HT-29 (cell line): Measurements from ENCODE around the gene DEPDC4. TPM values are rescaled to one million over a fixed set of nuclear protein-coding genes. Genes with fewer than 3 reads are reported as not detected.
"Not testable (repeated sequence)": the region's sequence is repeated elsewhere in the genome, so short reads cannot be mapped to it uniquely, and the experiment has no call there.

Source experiments
- DNase-seq: peaks from one replicate; pipeline ENCODE4 v3.0.0-alpha.2; 2015; ENCODE audit warnings: low spot score
- total RNA-seq: library from RNA; depleted of rRNA; stranded (reverse); fragments of >200 nt; shearing (Covaris generic); gene quantifications from 2 replicates; pipeline ENCODE4 v1.2.3, GENCODE V29; 2014

Gene DEPDC4
- total RNA-seq, 1 experiment from 2014 or later = 0.23 TPM

GRCh38 chr12:100265107-100265506 is 1.8 kb downstream of the DEPDC4 start:
- not testable (repeated sequence) for DNase-seq

GRCh38 chr12:100263131-100263530 is 3.7 kb downstream of the DEPDC4 start:
- no peak for DNase-seq

DNA sequence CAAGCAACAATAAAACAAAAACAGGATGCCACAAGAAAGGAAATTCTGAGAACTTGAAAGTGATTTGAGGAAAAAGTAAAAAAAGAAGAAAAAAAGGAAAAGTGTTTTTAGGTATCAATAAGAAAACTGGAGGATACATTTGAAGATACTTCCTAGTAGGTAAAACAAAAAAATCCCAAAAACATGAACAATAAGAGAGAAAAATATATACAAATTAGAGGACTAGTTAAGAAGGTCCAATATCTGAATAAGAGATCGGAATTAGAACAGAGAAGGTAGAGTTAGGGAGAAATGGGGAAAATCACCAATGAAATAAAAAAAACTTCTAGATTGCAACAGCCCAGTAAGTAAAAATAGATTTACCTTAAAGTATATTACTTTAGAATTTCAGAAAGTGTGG is 8.8 kb downstream of the DEPDC4 start:
- no peak for DNase-seq

DNA sequence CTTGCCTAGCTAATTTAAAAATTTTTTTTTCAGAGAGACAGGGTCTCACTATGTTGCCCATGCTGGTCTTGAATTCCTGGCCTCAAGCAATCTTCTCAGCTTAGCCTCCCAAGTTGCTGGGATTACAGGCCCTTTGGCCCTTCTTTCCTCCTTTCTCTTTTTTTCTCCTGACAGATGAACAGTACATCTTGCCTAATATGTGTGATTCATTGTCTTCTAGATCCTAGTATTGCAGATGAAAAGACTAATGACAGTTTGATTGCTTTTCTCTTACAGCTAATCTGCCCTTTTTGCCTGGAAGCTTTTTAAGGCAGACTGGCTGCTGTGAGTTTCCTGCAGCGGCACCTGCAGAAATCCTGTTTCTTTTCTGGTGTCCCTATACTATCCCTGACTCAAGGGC is 12.0 kb downstream of the DEPDC4 start:
- no peak for DNase-seq

DNA sequence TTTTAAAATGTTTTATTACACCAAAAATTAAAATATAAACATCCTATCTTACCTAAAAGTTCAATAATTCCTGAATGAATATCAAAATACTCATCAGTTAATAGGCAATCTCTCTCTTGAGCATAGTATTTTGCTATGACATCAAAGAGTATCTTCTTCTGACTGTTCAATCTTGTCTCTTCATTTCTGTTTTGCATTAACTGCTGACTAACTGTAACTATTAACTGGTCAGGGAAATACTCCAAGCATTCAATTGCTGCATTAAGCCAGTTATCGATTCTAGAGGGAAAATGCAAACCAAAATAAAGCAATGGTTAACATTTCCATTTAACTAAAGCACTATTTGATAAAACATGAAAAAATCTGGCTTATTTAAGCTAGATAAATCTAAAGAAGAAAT is 13.4 kb downstream of the DEPDC4 start:
- no peak for DNase-seq

- peak; percentile 70 for DNase-seq
Observed at GRCh38 chr12:100251917-100252316, 15.0 kb downstream of the DEPDC4 start.

DNA sequence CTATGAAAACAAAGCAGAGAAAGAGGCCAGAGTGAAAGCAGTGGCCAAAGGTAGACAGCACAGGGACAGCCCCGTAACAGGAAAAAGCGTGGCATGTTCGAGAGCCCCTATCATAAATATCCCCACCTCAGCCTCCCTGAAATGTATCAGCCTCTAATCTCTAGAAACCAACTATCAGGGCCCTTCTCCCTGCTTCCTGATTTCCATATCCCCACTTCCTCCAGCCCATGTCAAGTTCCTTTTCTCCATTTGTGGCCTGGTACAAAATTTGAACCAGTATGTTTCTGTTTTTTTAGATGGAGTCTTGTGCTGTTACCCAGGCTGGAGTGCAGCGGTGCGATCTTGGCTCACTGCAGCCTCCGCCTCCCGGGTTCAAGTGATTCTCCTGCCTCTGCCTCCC is 16.9 kb downstream of the DEPDC4 start:
- no peak for DNase-seq

DNA sequence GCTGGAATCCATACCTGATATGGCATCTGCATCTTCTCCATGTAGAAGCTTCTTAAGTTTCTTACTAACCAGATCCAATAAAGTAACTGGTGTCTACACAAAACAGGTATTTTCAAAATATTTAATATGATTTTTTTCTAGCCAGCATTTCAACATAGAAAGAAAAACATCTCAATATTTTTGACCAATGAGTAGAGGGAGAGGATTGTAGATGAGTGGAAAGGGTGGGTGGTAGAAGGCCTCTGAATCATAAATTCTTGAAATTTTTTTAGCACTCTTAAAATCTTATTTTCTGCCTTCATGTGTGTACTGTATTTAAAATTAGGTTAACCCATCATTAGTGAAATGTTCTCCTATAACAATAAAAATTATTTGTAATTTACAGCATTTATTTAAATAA is 18.0 kb downstream of the DEPDC4 start:
- DNase-seq = no peak

- no peak for DNase-seq
Observed at GRCh38 chr12:100247765-100248164, 19.1 kb downstream of the DEPDC4 start.

GRCh38 chr12:100243137-100243536 is 23.7 kb downstream of the DEPDC4 start:
- no peak for DNase-seq

GRCh38 chr12:100239589-100239988 is 27.3 kb downstream of the DEPDC4 start:
- no peak for DNase-seq

DNA sequence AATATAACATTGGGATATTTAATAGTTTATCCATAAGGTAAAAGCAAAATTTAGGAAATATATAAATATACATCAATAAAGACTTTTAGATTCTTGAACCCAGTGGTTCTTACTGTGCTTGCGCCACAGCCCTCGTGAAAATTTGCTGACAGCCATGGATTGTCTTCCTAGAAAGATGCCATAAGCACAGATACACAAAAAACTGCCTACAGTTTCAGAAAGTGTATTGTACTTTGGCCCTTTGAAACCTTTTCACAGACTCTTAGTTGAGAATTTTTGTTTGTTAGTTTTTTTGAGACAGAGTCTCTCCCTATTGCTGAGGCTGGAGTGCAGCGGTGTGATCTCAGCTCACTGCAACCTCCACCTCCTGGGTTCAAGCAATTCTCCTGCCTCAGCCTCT is 28.1 kb downstream of the DEPDC4 start:
- DNase-seq = no peak

GRCh38 chr12:100234591-100235304 is 32.1 kb downstream of the DEPDC4 start:
- DNase-seq = peak; percentile 70

DNA sequence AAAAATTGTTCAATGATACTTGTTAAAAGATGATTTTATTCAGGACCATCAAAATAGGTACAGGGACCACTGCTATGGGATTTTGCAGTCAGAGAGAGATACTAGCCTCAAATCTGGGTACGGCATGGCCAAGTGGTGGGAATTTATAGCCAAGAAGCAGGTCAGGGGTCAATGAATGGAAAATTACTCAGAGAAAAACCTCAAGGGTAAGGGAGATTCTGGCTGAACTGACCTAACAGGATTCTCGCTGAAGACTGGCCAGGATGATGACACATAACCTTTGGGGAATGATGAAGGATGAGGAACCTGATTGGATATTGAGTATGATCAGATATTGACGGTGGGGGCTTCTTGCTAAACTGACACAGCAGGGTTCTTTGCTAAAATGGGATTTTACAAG is 32.7 kb downstream of the DEPDC4 start:
- DNase-seq = peak; percentile 22

- not testable (repeated sequence) for DNase-seq
Observed at GRCh38 chr12:100231873-100232272, 35.0 kb downstream of the DEPDC4 start.

DNA sequence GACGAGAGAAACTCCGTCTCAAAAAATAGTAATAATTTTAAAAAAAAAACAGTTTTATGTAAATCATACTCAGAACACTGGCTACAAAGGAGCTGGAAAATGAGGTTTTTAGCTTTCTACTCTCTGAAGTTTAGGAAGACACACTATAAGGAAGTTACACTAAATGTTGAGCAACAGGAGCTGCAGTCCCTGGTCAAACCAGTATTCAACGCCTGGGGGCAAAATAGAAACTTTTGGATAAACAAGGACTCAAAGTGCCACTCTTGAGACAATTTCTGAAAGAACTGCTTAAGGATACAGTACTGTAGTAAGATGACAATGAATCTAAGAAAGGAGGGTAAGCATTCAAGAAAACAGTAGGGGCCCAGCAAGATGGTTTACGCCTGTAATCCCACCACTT is 37.0 kb downstream of the DEPDC4 start:
- no peak for DNase-seq

DNA sequence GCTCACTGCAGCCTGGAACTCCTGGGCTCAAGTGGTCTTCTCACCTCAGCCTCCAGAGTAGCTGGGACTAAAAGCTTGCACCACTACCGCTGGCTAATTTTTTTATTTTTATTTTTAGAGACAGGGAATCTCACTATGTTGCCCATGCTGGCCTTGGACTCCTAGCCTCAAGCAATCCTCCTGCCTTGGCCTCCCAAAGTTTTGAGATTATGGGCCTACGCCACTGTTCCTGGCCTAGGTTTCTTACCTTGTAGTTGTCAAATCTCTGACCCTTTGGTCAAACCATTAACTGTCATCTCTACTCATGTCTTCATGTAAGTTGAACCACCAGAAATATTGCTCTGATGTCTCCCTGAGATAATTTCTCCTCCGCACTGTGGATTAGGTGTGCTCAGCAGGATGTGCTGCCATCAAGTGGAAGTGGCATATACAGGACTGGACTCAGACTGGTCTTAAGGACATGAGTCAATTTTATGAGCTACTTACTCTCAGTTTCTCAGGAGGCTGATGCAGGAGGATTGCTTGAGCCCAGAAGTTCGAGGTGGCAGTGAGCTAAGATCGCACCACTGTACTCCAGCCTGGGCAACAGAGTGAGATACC is 37.7 kb downstream of the DEPDC4 start:
- DNase-seq = peak; percentile 54

DNA sequence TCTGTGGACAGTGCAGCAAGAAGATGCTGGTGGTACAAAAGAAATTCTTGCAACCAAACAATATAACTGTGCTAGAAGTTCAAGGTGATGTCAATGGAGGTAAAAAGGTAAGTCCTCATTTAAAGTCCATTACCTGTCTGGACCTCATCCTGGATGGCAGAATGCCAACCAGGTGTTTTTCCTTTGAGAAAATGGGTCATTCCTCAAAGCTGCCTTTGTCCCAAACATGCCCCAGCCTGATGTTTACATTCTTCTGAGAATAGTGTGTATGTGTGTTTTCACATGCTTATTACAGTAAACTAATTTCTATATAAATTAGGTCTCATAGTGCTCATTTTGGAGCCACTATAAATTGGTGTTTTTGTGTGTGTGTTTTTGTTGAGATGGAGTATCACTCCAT is 41.4 kb downstream of the DEPDC4 start:
- peak; percentile 6 for DNase-seq

DNA sequence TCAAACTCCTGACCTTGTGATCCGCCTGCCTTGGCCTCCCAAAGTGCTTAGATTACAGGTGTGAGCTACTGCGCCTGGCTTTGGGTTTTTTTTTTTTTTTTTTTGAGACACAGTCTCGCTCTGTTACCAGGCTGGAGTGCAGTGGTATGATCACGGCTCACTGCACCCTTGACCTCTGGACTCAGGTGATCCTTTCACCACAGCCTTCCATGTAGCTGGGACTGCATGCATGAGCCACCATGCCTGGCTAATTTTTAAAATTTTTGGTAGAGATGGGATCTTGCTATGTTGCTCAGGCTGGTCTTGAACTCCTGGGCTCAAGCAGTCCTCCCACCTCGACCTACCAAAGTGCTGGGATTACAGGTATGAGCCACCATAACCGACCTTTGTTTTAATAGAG is 44.7 kb downstream of the DEPDC4 start:
- DNase-seq = not testable (repeated sequence)

DNA sequence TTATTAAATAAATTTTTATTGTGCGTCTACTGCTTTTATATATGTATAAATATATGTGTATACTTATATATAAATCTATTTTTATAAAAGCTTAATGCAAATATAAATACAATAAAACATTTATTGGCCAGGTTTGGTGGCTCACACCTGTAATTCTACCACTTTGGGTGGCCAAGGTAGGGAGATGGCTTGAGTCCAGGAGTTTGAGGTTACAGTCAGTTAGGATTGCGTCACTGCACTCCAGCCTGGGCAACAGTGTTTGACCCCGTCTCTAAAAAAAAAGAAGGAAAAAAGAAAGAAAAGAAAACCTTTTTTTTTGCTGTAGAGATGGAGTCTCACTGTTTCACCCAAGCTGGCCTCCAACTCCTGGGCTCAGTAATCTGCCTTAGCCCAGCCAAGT is 45.4 kb downstream of the DEPDC4 start:
- DNase-seq = no peak

DNA sequence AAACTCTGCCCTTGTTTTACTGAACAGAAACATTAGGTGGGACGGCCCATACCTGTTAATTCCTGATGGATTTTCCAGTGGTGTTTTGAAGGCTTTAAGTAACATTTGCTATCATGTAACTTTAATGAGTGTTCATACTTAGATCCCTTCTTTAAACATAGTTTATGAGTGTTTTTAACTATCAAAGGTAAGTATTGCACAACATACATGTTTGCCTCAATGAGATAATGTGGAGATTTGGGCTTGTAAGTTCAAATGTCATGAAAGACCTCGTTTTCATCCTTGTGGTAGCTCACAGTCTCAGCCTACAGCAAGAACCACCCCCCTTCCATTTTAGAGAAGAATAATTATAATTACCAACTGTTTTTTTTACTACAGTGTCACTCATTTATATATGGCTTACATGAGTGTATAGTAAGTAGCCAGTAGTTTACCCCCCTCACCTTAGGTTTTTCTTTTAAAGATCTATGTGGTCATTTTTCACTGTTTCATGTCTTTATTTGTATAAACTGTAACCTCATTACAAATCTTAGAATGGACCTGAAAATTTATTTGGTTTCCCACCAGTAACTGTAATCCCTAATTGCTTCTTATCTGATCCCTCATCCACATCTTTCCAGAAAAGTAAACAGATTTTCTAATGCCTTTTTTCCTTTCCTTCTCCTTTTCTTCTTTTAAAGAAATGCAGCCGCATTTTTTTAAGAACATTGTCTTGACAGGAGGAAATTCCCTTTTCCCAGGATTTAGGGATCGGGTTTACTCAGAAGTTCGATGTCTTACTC is 47.4 kb downstream of the DEPDC4 start:
- no peak for DNase-seq

- no peak for DNase-seq
Observed at GRCh38 chr12:100216337-100216736, 50.5 kb downstream of the DEPDC4 start.

DNA sequence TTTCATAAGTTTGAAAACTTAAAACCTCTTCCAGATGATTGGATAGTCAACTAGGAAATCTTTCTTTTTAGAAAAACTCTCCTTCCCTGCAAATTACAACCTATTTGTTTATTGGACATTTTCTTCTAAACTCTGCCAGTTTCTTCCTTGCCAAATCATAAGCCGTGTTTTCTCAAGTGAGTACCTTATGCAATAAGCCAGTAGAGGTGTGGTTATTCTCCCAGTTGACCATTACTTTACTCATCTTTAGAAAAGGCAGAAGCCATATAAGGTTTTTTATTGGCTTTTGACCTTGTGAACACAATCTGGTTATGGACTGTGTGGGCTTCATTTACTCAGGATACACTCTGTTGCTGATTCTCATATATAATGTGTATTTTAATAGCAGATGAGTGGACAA is 51.7 kb downstream of the DEPDC4 start:
- DNase-seq = no peak
